Activated CD4-positive, alpha-beta T cell treated with anti-CD3 and anti-CD28 coated beads, Interleukin-2, Interleukin-4, amounts not matched to agents 100 ng/mL and 50 ng/mL, durations not matched to agents 16 hours and 8 hours (primary cell): ENCODE results near the gene LRRC8A.
A peak's percentile ranks its signal among the peaks of the same experiment; 100 is the strongest.
"Not testable (repeated sequence)": the region's sequence is repeated elsewhere in the genome, so short reads cannot be mapped to it uniquely, and the experiment has no call there.

Experiments used
- DNase-seq: peaks from one replicate; pipeline ENCODE4 v3.0.0-alpha.2; 2020; ENCODE audit warnings: low spot score

Gene LRRC8A

GRCh38 chr9:128881884-128882676 is at the start of gene LRRC8A, which contains the start of gene KYAT1:
TSS of gene LRRC8A (plus strand) at chr9:128882133. CDS start at chr9:128907165, 25,032 bp downstream.
TSS of gene KYAT1 (minus strand) at chr9:128881950. CDS start at chr9:128845405, 36,545 bp downstream.
- DNase-seq, result peak; percentile 98

DNA sequence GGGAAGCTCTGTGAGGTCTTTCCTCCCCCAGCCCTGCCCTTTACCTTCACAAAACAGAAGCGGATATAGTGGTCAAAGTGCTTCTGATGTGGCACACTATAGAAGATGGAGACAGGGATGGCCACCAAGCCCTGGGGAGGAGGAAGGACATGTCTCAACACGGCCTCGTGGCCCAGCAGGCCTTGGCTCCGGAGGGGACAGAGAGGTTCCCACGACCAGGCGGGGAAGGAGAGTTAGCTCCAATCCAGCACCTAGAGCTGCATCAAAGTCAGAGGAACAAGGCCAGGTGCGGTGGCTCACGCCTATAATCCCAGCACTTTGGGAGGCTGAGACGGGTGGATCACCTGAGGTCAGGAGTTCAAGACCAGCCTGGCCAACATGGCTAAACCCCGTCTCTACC is 48.2 kb upstream of the LRRC8A start:
- no peak for DNase-seq

DNA sequence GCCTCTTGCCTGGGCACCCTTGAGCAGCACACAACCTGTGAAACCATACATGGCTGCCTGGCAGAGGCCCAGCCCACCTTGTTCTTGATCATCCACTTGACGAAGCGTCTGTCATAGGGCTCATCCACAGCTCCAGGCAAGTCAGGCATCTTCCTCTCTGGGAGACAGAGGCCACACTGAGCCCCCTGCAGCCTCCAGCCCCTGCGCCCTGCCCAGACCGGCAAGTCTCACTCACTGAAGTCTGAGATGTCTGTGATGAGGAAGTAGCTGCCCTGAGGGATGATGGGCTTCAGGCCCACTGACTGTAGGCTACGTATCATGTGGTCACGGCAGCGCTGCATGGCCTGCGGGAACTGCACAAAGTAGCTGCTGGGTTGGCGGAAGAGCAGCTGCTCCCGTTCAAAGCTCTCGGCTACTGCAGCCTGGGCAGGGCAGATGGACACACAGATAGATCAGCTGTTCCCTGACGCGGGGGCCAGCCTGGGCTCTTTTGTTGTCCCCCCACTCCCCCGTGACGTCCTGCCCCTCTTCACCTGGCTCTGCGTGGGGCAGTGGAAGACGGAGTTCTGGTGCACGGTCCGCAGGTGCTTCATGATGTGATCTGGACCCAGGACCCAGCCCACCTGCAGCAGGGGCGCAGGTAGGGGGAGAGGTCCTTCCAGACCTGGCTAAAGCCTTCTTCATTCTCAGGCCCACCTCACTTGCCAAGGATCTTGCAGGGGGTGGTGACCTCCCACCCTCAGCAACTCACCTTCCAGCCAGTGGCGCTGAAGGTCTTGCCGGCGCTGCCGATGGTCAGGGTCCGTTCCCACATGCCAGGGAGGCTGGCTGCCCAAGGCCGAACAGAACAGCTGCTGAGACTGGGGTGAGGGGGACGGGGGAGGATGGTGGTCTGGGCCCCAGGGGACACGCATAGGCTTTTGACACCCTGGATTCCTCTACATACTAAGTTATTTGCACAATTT is 46.4 kb upstream of the LRRC8A start:
- no peak for DNase-seq

DNA sequence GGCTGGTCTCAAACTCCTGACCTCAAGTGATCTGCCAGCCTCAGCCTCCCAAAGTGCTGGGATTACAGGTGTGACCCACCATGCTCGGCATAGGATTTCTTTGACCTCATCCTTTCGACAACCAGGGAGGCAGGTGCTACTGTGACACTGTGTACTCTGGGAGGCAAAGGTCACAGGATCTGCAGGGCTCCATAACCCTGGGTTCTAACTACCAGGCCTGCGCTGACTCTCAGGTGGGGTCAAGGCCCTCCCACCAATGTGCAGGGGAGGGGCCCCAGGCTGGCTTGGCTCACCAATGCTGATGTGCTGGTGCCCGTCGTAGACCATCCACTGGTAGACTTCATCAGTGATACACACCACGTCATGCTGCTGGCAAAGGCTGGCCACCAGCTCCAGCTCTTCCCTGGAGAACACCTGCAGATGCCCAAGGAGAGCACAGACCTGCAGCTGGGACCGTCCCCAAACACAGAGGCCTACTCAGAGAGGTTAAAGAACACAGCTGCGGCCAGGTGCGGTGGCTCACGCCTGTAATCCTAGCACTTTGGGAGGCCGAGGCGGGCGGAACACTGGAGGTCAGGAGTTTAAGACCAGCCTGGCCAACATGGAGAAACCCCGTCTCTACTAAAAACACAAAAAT is 45.3 kb upstream of the LRRC8A start:
- DNase-seq, result no peak

DNA sequence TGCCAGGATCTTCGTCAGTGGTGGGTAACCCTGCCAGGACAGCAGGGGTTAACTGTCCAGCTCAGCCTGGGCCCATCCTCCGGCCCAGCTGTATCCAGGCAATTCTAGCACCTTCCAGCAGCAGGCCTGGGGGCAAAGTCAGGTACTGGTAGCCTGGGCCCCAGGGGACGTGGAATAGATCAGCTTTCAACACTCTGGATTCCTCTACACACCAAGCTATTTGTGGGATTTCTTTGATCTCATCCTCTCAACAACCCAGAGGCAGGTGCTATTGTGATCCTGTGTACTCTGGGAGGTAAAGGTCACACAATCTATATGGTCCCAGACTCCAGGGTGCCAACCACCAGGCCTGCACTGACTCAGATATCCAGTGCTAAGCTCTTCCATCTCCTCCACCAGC is 43.6 kb upstream of the LRRC8A start:
- DNase-seq, result no peak

DNA sequence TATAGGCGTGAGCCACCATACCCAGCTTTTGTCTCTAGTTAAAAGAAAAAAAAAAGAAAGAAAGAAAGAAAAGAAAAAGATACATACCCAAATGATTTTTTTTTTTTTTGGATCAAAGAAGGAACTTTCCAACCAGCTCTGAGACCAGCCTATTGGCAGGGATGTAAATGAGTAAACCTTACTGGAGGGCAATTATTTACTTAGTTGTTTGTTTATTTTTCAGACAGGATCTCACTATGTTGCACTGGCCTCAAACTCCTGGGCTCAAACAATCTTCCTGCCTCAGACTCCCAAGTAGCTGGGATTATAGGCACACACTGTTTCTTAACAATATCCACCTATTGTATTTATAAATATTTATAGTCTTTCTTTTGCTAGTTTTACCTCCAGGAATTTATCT is 41.4 kb upstream of the LRRC8A start:
- no peak for DNase-seq

DNA sequence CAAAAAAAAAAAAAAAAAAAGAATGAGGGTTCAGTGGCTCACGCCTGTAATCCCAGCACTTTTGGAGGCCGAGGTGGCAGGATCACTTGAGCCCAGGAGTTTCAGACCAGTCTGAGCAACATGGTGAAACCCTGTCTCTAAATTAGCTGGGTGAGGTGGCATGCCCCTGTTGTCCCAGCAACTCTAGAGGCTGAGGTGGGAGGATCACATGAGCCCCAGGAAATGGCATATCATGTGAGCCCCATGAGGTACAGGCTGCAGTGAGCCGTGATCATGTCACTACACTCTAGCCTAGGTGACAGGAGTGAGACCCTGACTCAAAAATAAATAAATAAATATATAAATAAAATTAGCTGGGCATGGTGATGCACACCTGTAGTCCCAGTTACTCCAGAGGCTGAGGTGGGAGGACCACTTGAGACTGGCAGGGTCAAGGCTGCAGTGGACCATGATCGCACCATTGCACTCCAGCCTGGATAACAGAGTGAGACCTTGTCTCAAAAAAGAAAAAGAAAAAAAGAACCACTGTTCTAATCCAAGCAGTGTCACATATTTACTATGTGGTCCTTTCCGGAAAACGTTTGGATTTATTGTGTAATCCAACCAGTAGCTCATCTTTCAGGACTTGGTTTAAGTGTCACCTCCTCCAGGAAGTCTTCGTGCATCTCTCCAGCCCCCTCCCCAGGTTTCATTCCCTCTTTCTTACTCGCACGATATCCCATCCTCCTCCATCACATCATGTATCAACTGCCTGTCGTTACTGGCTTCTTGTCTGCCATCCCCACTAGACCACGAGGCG is 40.0 kb upstream of the LRRC8A start:
- no peak for DNase-seq

DNA sequence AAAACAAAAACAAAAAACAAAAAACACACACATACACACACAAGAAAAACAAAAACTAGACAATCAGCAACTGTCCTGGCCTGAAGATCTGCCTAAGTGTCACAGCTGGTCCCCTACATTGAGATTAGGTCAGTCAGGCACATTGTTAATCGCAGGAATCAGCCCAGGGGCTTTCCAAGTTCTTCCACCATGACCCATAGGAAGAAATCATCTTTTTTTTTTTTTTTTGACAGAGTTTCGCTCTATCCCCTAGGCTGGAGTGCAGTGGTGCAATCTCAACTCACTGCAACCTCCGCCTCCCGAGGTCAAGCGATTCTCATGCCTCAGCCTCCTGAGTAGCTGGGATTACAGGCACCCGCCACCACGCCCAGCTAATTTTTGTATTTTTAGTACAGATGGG is 38.8 kb upstream of the LRRC8A start:
- not testable (repeated sequence) for DNase-seq

DNA sequence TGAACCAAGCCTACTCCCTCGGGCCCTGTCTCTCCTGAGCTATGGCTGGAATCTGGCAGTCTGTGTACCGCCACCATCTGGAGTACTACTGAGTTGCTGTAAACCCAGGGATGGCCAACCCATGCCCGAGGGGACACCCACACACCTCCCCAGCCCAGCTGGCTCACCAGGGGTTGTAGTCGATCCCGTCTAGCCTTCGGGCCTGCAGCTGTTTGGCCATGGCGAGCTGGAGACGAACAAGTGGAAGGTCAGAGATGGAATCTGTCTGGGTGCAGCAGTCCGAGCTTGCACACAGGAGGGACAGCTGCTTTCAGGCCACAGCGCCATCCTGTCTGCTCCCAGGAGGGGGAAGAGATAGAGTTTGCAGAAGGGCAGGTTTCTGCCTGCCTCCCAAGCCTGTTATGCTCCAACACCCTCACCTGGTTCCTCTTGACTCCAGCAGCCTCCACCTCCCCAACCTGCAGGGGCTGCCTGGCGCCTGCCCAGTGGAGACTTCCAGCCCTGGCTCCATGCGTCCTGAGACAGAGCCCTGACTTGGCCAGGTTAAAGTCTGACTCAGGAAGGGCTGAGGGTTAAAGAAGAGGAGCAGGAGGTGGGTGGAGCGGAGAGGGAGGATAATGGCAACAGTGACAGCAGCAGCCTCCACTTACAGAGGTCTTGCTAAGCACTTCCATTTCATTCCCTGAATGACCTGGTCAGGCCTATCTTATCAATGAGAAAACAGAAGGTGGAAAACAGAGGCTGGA is 36.6 kb upstream of the LRRC8A start:
- DNase-seq, result no peak

DNA sequence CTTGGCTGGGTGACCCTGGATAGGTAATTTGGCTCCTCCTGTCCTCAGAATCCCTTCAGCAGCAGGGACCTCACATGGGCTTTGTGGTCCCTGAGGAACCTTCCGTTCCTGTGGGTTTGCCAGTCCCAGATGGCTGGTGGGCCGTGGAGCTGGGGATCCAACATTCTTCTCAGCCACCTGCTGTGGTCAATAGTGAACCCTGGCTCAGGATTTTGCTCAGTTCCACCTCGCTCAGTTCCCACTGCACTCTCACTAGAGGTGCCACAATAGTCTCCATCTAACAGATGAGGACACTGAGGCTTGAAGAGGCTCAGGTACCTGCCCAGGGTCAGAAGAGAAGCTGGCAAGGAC is 35.3 kb upstream of the LRRC8A start:
- DNase-seq, result no peak

DNA sequence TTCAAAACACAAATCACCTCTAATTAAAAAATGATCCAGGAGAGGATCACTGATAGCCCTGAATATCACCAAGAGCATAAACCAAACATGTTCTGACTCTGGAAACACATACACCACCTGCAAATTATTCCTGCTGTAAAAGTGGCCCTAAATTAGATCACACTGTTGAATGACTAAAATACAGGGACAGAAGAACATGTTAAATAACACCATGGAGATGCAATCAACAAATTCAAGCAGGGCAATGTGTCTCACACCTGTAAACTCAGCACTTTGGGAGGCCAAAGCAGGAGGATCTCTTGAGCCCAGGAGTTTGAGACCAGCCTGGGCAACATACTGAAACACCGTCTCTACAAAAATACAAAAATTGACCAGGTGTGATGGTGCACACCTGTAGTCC is 34.1 kb upstream of the LRRC8A start:
- DNase-seq, result no peak

DNA sequence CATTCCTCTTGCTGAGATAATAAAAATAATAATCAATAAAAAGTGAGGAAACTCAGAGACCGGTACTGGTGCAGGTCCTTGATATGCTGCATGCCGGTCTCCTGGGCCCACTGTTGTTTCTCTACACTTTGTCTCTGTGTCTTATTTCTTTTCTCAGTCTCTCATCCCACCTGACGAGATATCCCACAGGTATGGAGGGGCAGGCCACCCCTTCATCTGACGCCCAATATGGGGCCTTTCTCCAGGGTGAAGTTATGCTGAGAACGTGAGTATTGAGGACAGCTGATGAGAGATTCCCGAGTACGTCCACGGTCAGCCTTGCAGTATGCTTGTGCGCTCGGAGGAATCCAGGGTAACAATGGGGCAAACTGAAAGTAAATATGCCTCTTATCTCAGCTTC is 30.9 kb upstream of the LRRC8A start:
- not testable (repeated sequence) for DNase-seq

DNA sequence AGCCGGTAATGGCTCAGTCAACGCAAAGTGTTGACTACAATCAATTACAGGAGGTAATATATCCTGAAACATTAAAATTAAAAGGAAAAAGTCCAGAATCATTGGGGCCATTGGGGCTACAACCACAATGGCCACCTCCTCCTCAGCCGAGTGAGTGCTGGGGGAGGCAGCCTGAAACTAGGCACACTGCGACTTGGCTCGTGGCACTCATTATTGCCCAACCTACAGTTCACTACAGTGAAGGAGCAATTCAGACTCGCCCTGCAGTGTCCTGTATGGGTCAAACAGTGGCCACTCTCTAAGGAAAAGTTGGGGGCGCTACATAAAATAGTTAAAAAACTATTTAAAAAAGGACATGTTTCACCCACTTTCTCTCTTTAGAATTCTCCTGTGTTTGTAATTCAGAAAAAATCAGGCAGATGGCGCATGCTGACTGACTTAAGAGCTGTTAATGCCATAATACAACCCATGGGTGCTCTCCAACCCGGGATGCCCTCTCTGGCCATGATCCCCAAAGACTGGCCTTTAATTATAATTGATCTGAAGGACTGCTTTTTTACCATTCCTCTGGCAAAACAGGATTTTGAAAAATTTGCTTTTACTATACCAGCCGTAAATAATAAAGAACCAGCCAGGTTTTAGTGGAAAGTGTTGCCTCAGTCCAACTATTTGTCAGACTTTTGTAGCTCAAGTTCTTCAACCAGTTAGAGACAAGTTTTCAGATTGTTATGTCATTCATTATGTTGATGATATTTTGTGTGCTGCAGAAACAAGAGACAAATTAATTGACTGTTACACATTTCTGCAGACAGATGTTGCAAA is 29.9 kb upstream of the LRRC8A start:
- not testable (repeated sequence) for DNase-seq

GRCh38 chr9:128852646-128853045 is 29.3 kb upstream of the LRRC8A start:
- DNase-seq, result not testable (repeated sequence)

- DNase-seq, result not testable (repeated sequence)
Observed at GRCh38 chr9:128854454-128854853, 27.5 kb upstream of the LRRC8A start.

DNA sequence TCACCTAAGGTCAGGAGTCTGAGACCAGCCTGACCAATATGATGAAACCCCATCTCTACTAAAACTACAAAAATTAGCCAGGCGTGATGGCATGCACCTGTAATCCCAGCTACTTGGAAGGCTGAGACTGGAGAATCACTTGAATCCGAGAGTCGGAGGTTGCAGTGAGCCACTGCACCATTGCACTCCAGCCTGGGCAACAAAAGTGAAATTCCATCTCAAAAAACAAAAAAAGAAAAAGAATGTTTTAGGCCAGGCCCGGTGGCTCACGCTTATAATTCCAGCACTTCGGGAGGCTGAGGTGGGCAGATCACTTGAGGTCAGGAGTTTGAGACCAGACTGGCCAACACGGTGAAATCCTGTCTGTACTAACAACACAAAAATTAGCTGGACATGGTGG is 23.5 kb upstream of the LRRC8A start:
- not testable (repeated sequence) for DNase-seq

- DNase-seq, result no peak
Observed at GRCh38 chr9:128860937-128861336, 21.0 kb upstream of the LRRC8A start.

GRCh38 chr9:128861501-128861900 is 20.4 kb upstream of the LRRC8A start:
- DNase-seq, result no peak

DNA sequence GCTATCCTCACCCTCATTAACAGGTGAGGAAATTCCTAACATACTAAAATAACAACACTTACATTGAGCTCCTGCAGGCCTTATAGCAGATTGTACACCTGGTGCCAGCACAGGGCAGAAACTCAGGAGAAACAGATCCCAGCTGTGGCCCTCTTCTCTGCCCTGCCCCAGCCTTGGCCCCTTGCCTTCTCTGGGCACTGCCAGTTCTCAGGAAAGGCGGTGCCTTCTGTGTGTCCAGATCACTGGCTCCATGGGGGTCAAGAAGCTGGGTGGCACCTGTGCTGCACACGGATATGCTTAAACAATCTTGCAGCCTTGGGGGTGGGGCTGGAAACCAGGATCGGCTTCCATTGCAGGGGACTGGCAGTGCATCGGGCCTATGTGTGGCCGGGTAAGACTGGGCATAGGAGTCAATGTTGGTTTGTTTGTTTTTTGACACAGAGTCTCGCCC is 19.5 kb upstream of the LRRC8A start:
- DNase-seq, result no peak

- DNase-seq, result peak; percentile 83
Observed at GRCh38 chr9:128863647-128864046, 18.3 kb upstream of the LRRC8A start.
